GM18907 (cell line): Measurements from ENCODE around the gene GLT6D1.

Experiments used
- ATAC-seq: cut with Tn5 transposase; IDR thresholded peaks from one replicate; pipeline ENCODE4 v1.9.1; 2021; ENCODE audit warnings: mild to moderate bottlenecking, moderate library complexity; ENCODE audit not compliant: unreplicated experiment

Gene GLT6D1

GRCh38 chr9:135588371-135588770 is 51.0 kb downstream of the GLT6D1 start:
- no peak for ATAC-seq

DNA sequence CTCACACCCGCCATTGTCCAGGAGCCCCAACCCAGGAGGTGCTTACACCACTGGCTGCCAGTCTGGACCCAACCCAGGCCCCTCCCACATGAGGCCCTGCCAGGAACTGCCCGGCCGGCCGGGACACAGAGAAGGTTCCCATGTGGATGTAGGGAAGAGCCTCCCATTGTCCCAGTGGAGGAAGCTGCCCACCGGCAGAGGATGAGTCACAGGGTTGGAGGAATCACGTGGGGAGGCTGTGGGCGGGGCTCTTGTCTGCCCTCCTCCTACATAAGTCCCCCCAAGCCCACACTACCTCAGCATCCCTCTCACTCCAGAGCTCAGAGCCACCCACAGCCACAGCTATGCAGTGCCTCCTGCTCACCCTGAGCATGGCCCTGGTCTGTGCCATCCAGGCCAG is 51.7 kb downstream of the GLT6D1 start:
- ATAC-seq: no peak

- ATAC-seq: no peak
These were observed 52.7 kb downstream of the GLT6D1 start for GRCh38 chr9:135586601-135587109.

DNA sequence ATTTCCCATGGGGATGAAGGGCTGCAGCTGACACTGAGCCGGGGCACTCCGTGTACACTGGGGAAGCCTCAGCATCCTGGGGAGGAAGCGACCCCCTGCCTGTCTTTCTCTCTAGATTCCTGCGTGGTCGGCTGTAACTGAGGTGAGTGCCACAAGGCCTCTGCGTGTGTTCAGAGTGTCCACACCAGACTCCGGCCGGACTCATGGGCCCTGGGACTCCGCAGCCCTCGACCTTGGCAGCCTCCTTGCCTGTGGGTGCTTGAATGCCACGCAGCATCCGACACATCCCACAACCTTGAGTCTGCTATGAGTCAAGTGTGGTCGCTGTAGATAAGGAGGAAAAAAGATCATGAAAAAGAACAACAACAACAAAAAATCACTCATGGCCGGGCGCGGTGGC is 54.4 kb downstream of the GLT6D1 start:
- ATAC-seq: no peak

- ATAC-seq: no peak
These were observed 55.0 kb downstream of the GLT6D1 start for GRCh38 chr9:135584371-135584770.

GRCh38 chr9:135583688-135584011 is 55.7 kb downstream of the GLT6D1 start:
- ATAC-seq: no peak

DNA sequence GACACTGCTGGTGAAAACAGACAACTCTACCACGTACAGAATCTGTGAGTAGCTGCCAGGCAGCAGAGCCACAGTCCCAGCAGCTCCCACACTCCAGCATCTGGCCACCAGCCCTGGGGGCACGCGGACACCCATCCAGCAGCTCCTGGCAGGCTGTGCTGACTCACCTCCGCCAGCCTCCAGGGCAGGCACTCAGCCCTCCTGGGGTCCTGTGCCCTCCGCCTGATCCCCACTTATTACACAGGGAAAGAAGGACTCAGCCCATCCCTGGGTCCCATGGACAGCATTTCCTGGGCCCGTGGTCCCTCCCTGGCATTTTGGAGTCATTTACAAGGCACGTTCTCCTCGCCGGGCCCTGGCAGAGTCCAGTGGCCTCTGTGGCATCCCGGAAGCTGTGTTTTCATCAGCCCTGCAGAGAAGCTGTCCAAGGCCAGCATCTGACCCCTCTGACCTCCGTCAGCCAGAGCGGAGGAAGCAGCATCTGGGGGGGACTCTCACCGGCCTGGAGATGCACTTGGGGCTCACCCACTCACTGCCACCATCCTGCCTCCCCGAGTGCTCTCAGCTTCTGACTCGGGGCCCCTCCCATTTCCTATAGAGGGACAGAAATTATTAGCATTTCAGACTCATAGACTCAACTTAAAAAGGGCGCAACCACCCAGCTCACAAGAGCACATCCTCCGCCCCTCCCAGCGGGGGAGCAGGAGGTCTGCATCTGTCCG is 56.2 kb downstream of the GLT6D1 start:
- ATAC-seq: no peak

- ATAC-seq: no peak
These were observed 56.8 kb downstream of the GLT6D1 start for GRCh38 chr9:135582541-135582940.

DNA sequence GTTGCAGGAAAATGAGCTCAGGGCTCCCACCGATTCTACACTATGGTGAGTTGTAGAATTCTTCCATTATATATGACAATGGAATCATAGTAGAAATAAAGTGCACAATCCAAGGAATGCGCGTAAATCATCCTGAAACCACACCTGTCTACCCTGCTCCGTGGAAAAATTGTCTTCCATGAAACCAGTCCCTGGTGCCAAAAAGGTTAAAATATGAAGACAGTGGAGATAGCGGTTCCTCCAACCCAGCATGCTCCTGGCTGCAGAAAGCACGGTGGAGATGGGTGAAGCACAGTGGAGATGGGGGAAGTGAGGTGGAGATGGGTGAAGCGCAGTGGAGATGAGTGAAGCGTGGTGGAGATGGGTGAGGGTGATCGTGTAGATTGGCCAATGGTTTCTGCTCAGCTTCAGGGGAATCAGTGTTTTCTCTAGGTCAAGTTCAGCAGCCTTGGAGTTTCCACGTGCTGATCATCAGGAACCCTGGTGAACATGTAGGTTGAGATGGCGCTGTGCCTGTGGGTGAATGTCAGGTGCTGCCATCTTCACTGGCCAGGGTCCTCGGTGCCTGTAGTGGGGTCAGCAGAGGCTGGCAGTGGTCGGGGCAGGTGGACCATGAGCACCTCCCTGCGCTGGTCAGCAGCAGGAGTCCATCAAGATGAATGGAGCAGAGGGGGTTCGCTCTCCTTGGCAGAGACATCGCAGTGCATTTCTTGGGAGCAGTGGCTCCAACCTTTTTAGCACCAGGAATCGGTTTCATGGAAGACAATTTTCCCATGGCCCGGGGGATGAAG is 57.5 kb downstream of the GLT6D1 start:
- ATAC-seq: no peak

- ATAC-seq: no peak
These were observed 58.5 kb downstream of the GLT6D1 start for GRCh38 chr9:135580664-135581380.

GRCh38 chr9:135579889-135580660 is 59.3 kb downstream of the GLT6D1 start:
- no peak for ATAC-seq

DNA sequence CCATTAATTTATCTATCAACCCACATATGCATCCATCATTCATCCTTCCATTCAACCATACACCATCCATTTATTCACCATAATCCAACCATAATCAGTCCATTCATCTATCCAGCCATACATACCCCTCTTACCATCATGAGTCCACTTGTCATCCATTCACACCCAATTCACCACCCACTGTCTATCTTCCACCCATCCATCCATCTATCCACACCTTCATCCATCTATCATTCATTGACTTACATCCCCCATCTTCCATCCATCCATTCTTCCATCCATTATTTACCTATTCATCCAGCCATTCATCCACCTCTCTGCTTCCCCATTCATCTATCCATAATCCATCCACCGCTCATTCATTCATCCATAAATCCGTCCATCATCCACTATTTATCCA is 60.0 kb downstream of the GLT6D1 start:
- ATAC-seq: no peak

- no peak for ATAC-seq
These were observed 62.1 kb downstream of the GLT6D1 start for GRCh38 chr9:135577256-135577655.

DNA sequence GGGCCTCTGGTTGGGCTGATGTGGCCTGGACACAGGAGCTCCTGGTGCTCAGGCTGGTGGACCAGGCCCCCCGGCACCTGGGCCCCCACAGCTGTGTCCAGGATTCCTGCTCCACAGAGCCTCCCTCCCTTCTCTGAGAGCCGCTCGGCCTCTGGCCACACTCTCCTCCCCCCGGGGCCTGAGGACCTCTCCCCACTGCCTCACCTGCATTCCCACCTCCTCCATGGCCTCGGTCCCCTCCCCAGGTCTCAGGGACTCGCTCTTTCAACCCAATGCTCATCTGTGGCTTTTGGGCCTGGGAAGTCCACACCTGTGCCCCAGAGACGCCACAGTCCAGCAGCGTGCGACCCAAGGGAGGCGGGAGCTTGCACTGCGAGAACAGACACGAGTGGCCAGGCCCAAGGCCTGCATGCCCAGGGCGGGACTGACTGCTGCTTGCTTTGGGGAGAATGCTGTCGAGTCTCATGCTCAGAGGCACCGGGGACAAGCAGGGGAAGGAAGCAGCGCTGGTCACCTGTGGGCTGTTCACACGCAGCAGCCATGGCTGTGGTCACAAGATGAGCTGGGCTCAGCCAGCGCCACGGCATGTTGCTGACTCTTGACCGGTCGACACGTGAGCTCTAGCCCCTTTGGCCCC is 63.2 kb downstream of the GLT6D1 start:
- ATAC-seq: no peak

- no peak for ATAC-seq
These were observed 64.4 kb downstream of the GLT6D1 start for GRCh38 chr9:135574943-135575342.

DNA sequence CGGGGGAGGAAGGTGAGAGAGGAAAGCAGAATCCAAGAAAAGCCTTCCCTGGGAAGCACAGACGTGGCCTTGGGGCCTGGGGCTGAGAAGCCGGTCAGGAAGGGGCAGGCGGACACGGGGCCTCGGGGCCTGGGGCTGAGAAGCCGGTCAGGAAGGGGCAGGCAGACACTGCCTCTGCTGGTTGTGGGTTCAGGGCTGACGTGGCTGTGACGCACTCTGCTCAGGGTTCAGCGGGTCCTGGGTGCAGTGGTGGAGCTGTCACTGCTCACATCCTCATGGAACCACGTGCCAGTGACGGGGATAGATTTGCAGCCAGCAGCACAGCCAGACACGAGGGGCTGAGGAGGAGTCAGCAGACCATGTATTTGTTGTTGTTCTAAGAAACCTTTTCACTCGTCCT is 65.0 kb downstream of the GLT6D1 start:
- no peak for ATAC-seq
